Measurements from ENCODE around the gene EMC7. TPM values are rescaled to one million over a fixed set of nuclear protein-coding genes. Genes with fewer than 3 reads are reported as not detected.

EMC7 gene
- total and polyA plus RNA-seq, 4 donors, result 31.7 to 116 (median 81.5) TPM

GRCh38 chr15:34109797-34110663 lies 8.4 kb upstream of the EMC7 start:
- 68 to 77% methylated on average over 5 of the region's 5 CpGs for WGBS, 2 donors
- TF ChIP-seq CTCF (IDR thresholded peaks at IDR 0.05; ENCODE audit: control extremely low read depth, extremely low read depth), result no peak
- H3K9me3 ChIP-seq (ENCODE audit: control insufficient read depth in 4 of 4, insufficient read depth in 3 of 4, low read length in 3 of 4), result no peaks in the 10 kb centered on the region
- no peaks in the 10 kb centered on the region for H3K36me3 ChIP-seq (ENCODE audit: control insufficient read depth in 4 of 4, insufficient read depth in 4 of 4, low read length in 4 of 4)
- no peaks in the 10 kb centered on the region for H3K27me3 ChIP-seq (ENCODE audit: control insufficient read depth in 3 of 3, insufficient read depth in 3 of 3, low read length in 2 of 3)
- ATAC-seq (ENCODE audit: insufficient read depth, low FRiP score), result no peak
- no peak overlapping the region for H3K9ac ChIP-seq (ENCODE audit: insufficient read depth in 1 of 2, low read length in 2 of 2)
- no peaks in the 10 kb centered on the region for H3K4me1 ChIP-seq (ENCODE audit: control insufficient read depth in 5 of 5, insufficient read depth in 5 of 5, low read length in 5 of 5)
- peak in 2 of 3 donors; percentile 49 to 59 for DNase-seq
- H3K27ac ChIP-seq (ENCODE audit: low read depth in 1 of 2, low read length in 1 of 2), result no peak overlapping the region
- H3K4me3 ChIP-seq, result no peak overlapping the region

GRCh38 chr15:34107315-34107714 lies 5.7 kb upstream of the EMC7 start:
- Histone ChIP-seq H3K4me1 (ENCODE audit: control insufficient read depth in 5 of 5, insufficient read depth in 5 of 5, low read length in 5 of 5) (peaks cover 0 to 4% (median 0%) of the 10 kb centered on the region in 5 donors), H3K27me3 (ENCODE audit: control insufficient read depth in 3 of 3, insufficient read depth in 3 of 3, low read length in 2 of 3) (no peaks in the 10 kb centered on the region), H3K36me3 (ENCODE audit: control insufficient read depth in 4 of 4, insufficient read depth in 4 of 4, low read length in 4 of 4) (no peaks in the 10 kb centered on the region), H3K27ac (ENCODE audit: low read depth in 1 of 2, low read length in 1 of 2) (no peak overlapping the region), H3K9me3 (ENCODE audit: control insufficient read depth in 4 of 4, insufficient read depth in 3 of 4, low read length in 3 of 4) (peaks cover 0 to 3% (median 0%) of the 10 kb centered on the region in 4 donors), H3K4me3 (no peak overlapping the region), H3K9ac (ENCODE audit: insufficient read depth in 1 of 2, low read length in 2 of 2) (no peak overlapping the region)
- DNase-seq (no peak), ATAC-seq (ENCODE audit: insufficient read depth, low FRiP score) (no peak)
- 88% methylated on average over 2 of the region's 2 CpGs for WGBS, 2 donors
- no peak for TF ChIP-seq CTCF (IDR thresholded peaks at IDR 0.05; ENCODE audit: control extremely low read depth, extremely low read depth)

DNA sequence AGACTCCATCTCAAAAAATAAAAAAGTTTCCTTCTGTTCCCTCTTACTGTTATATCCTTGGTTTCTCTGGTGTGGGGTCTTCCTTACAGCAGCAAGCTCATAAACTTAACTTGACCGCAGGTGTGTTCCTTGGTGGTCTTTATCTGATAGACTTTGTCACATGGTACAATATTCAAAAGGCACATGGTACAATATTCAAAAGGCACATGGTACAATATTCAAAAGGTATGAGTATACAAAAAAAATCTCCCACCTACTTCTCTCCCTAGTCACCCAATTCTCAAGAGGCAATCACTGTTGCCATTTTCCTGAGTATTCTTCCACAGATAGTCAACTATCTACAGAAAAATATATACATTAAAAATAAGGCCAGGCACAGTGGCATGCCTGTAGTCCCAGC lies 4.8 kb upstream of the EMC7 start:
- H3K27me3 ChIP-seq (ENCODE audit: control insufficient read depth in 3 of 3, insufficient read depth in 3 of 3, low read length in 2 of 3), result no peaks in the 10 kb centered on the region
- ATAC-seq (ENCODE audit: insufficient read depth, low FRiP score) (no peak), DNase-seq (no peak)
- WGBS, 2 donors, result 97 to 98% methylated on average over 1 of the region's 1 CpG
- peaks cover 0 to 2% (median 0%) of the 10 kb centered on the region in 4 donors for H3K36me3 ChIP-seq (ENCODE audit: control insufficient read depth in 4 of 4, insufficient read depth in 4 of 4, low read length in 4 of 4)
- no peak overlapping the region for H3K9ac ChIP-seq (ENCODE audit: insufficient read depth in 1 of 2, low read length in 2 of 2)
- H3K4me3 ChIP-seq, result no peak overlapping the region
- H3K4me1 ChIP-seq (ENCODE audit: control insufficient read depth in 5 of 5, insufficient read depth in 5 of 5, low read length in 5 of 5), result peaks cover 0 to 4% (median 0%) of the 10 kb centered on the region in 5 donors
- peaks cover 0 to 3% (median 0%) of the 10 kb centered on the region in 4 donors for H3K9me3 ChIP-seq (ENCODE audit: control insufficient read depth in 4 of 4, insufficient read depth in 3 of 4, low read length in 3 of 4)
- no peak overlapping the region for H3K27ac ChIP-seq (ENCODE audit: low read depth in 1 of 2, low read length in 1 of 2)
- no peak for TF ChIP-seq CTCF (IDR thresholded peaks at IDR 0.05; ENCODE audit: control extremely low read depth, extremely low read depth)
